ENCODE measurements around the gene ARHGEF4. TPM values are rescaled to one million over a fixed set of nuclear protein-coding genes. Genes with fewer than 3 reads are reported as not detected.

ARHGEF4 gene
- polyA plus RNA-seq, 3 donors, result 0.05 TPM; not detected in 2

DNA sequence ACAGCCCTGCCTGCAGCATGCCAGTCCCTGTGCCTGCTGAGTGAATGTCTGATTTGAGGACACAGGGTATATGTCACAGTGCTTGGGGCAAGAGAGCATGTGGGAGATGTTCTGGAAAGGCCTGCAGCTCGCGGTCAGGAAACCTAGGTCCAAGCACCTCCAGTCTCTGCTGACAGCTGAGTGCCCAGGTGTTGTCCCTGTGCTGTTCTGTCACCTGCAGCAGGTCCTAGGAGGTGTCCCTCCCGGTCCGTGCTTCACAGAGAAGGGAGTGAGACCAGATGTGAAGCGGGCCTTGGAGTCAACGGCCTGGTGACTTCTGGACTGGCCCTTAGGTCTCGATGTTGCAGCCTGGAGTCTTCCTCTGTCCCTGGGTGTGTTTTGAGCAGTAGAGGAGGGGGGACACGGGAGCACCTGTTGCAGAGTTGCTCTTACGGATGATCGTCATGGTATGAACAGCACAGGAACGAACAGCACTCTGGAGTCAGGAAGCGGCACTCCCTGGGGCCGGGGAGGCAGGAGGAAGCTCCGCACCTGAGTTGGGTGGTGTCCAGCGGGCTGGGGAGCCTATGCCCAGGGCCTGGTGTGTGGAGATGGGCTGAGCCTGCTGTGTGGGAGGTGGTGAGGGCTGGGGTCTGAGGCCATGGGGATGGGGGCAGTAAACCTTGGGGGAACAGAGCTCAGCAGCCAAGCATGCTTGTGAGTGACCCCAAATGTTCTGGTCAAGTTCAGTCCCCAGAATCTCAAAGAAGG, 21.6 kb upstream of the ARHGEF4 start:
- H3K27ac Mint-ChIP-seq, result no peak overlapping the region
- peaks cover 5 to 12% (median 11%) of the 10 kb centered on the region in 3 donors for H3K27me3 Mint-ChIP-seq (ENCODE audit: low read depth in 3 of 3)
- Histone ChIP-seq H2AFZ (ENCODE audit: insufficient read depth, low read depth, low read length, poor library complexity, severe bottlenecking) (no peak overlapping the region), H4K20me1 (ENCODE audit: insufficient read depth, low read length) (no peaks in the 10 kb centered on the region), H3K4me1 (ENCODE audit: control insufficient read depth in 1 of 2, insufficient read depth in 2 of 2, low read length in 2 of 2) (no peaks in the 10 kb centered on the region), H3K27ac (ENCODE audit: low read depth in 1 of 2, low read length in 2 of 2) (no peak overlapping the region), H3K9me3 (replicated peaks in 1 of 2; ENCODE audit: control insufficient read depth in 1 of 2, insufficient read depth in 1 of 2, low read length in 2 of 2) (no peaks in the 10 kb centered on the region), H3K27me3 (ENCODE audit: control insufficient read depth in 2 of 2, insufficient read depth in 2 of 2, low read length in 2 of 2) (no peaks in the 10 kb centered on the region), H3K9ac (ENCODE audit: insufficient read depth, low read length, poor library complexity, severe bottlenecking) (no peak overlapping the region), H3K4me3 (replicated peaks in 1 of 3; ENCODE audit: low read depth in 2 of 3, low read length in 3 of 3) (no peak overlapping the region), H3K36me3 (replicated peaks in 1 of 2; ENCODE audit: control insufficient read depth in 1 of 2, insufficient read depth in 2 of 2, low read length in 2 of 2) (no peaks in the 10 kb centered on the region), H3K79me2 (ENCODE audit: insufficient read depth, low read length) (no peaks in the 10 kb centered on the region), H3K4me2 (replicated peaks; ENCODE audit: extremely low read depth, low read length, poor library complexity, severe bottlenecking) (no peak overlapping the region)
- no peak for DNase-seq
- TF ChIP-seq CTCF (IDR thresholded peaks at IDR 0.05), result no peak
- peaks cover 0 to 9% (median 2%) of the 10 kb centered on the region in 7 donors for H3K9me3 Mint-ChIP-seq
- H3K4me3 Mint-ChIP-seq, result no peak overlapping the region
- 88% methylated on average over 15 of the region's 15 CpGs for WGBS (ENCODE audit: insufficient coverage)
- H3K4me1 Mint-ChIP-seq, result no peaks in the 10 kb centered on the region
- no peaks in the 10 kb centered on the region for H3K36me3 Mint-ChIP-seq
- intact Hi-C loops (cut with micrococcal nuclease), result no loop called here

DNA sequence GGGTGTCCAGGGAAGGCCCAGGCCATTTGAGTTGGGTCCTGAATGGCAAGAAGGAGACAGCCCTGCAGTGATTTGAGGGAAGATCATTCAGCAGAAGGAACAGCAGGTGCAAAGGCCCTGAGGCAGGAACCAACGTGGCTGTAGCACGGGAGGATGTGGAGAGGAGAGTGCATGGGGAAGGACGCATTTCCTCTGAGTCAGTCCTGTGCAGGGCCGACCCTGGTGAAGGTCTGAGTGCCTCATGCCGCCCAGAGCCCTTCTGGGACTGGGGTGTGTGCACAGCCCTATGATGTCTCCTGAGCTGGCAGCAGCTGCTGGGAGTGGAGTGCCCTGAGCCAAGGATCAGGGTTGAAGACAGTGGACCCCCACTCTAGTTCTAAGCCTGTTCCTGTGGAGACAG, 17.9 kb upstream of the ARHGEF4 start:
- no peaks in the 10 kb centered on the region for H3K9me3 ChIP-seq (replicated peaks in 1 of 2; ENCODE audit: control insufficient read depth in 1 of 2, insufficient read depth in 1 of 2, low read length in 2 of 2)
- no peak for TF ChIP-seq CTCF (IDR thresholded peaks at IDR 0.05)
- Mint-ChIP-seq H3K9me3 (peaks cover 0 to 2% (median 0%) of the 10 kb centered on the region in 7 donors), H3K4me1 (no peaks in the 10 kb centered on the region), H3K27ac (no peak overlapping the region), H3K36me3 (no peaks in the 10 kb centered on the region), H3K27me3 (ENCODE audit: low read depth in 3 of 3) (peaks cover 2 to 7% (median 4%) of the 10 kb centered on the region in 3 donors), H3K4me3 (peak overlapping the region in 1 of 2 donors; percentile 23)
- DNase-seq, result no peak
- H2AFZ ChIP-seq (ENCODE audit: insufficient read depth, low read depth, low read length, poor library complexity, severe bottlenecking), result no peak overlapping the region
- H3K36me3 ChIP-seq (replicated peaks in 1 of 2; ENCODE audit: control insufficient read depth in 1 of 2, insufficient read depth in 2 of 2, low read length in 2 of 2), result no peaks in the 10 kb centered on the region
- intact Hi-C loops (cut with micrococcal nuclease), result no loop called here
- H3K9ac ChIP-seq (ENCODE audit: insufficient read depth, low read length, poor library complexity, severe bottlenecking), result no peak overlapping the region
- no peak overlapping the region for H3K4me3 ChIP-seq (replicated peaks in 1 of 3; ENCODE audit: low read depth in 2 of 3, low read length in 3 of 3)
- no peaks in the 10 kb centered on the region for H3K27me3 ChIP-seq (ENCODE audit: control insufficient read depth in 2 of 2, insufficient read depth in 2 of 2, low read length in 2 of 2)
- H3K27ac ChIP-seq (ENCODE audit: low read depth in 1 of 2, low read length in 2 of 2), result no peak overlapping the region
- H3K79me2 ChIP-seq (ENCODE audit: insufficient read depth, low read length), result no peaks in the 10 kb centered on the region
- H3K4me2 ChIP-seq (replicated peaks; ENCODE audit: extremely low read depth, low read length, poor library complexity, severe bottlenecking), result no peak overlapping the region
- no peaks in the 10 kb centered on the region for H4K20me1 ChIP-seq (ENCODE audit: insufficient read depth, low read length)
- H3K4me1 ChIP-seq (ENCODE audit: control insufficient read depth in 1 of 2, insufficient read depth in 2 of 2, low read length in 2 of 2), result no peaks in the 10 kb centered on the region
- WGBS (ENCODE audit: insufficient coverage), result 59% methylated on average over 3 of the region's 5 CpGs

Measured in CD14-positive monocyte (primary cell).